Mesodermal cell (in vitro differentiated cells): ENCODE data around the gene PRAMEF1. TPM values are rescaled to one million over a fixed set of nuclear protein-coding genes. Genes with fewer than 3 reads are reported as not detected.
"Not testable (repeated sequence)": the region's sequence is repeated elsewhere in the genome, so short reads cannot be mapped to it uniquely, and the experiment has no call there.

Experiments used
- H3K27ac ChIP-seq: 2 replicates; pipeline ENCODE4 v1.7.0; 2013; ENCODE audit warnings: mild to moderate bottlenecking, low read depth, low read length, moderate library complexity; ENCODE audit not compliant: severe bottlenecking
- H3K36me3 ChIP-seq: 2 replicates; pipeline ENCODE4 v1.7.1; 2013; ENCODE audit warnings: mild to moderate bottlenecking, low read length, moderate library complexity; ENCODE audit not compliant: control insufficient read depth, insufficient read depth
- H3K4me1 ChIP-seq: one replicate; pipeline ENCODE4 v1.7.1; 2013; ENCODE audit warnings: mild to moderate bottlenecking, low read length; ENCODE audit not compliant: insufficient read depth, control insufficient read depth, poor library complexity, severe bottlenecking
- H3K4me3 ChIP-seq: 2 replicates; pipeline ENCODE4 v1.7.0; 2013; ENCODE audit warnings: low read length, control low read depth, mild to moderate bottlenecking; ENCODE audit not compliant: insufficient read depth, poor library complexity, severe bottlenecking; ENCODE audit errors: extremely low read depth
- H3K9me3 ChIP-seq: 2 replicates; pipeline ENCODE4 v1.7.1; 2013; ENCODE audit warnings: mild to moderate bottlenecking, low read length, moderate library complexity; ENCODE audit not compliant: control insufficient read depth
- WGBS, 2 experiments: methylation state at CpG; one replicate each; pipeline ENCODE4 v1.1.5; 2013; ENCODE audit warnings: missing lambda C conversion rate in 2 of 2; ENCODE audit not compliant: insufficient coverage in 2 of 2; 5-methylcytosine and 5-hydroxymethylcytosine counted together
- polyA plus RNA-seq, 2 experiments: library from polyadenylated mRNA; stranded (reverse); fragments of 50-300 nt; gene quantifications; one replicate each; pipeline ENCODE4 v1.2.3, GENCODE V29; 2013

PRAMEF1 gene
- polyA plus RNA-seq (2013, experiment 1 of 2), result not detected
- polyA plus RNA-seq (2013, experiment 2 of 2), result not detected

- not testable (repeated sequence) for H3K4me3 ChIP-seq, H3K9me3 ChIP-seq, H3K27ac ChIP-seq, H3K36me3 ChIP-seq, H3K4me1 ChIP-seq
- WGBS, 2 experiments, result no CpG with 5 or more reads among the region's 5 CpGs
Measured at GRCh38 chr1:12791097-12791496, at the start of gene PRAMEF1. PRAMEF1 (plus strand) TSS chr1:12791397; CDS start chr1:12793228, 1,831 bp downstream.

- Histone ChIP-seq H3K9me3 (no peaks in the 10 kb centered on the region), H3K36me3 (no peaks in the 10 kb centered on the region), H3K4me1 (no peaks in the 10 kb centered on the region), H3K27ac (no peak overlapping the region), H3K4me3 (no peak overlapping the region)
- 93% methylated on average over 2 of the region's 3 CpGs; no CpG with 5 or more reads in 1 of the 2 experiments for whole genome bisulfite sequencing, 2 experiments
Measured at GRCh38 chr1:12741946-12742345, 49.3 kb upstream of the PRAMEF1 start.

- Histone ChIP-seq H3K4me3 (no peak overlapping the region), H3K4me1 (no peaks in the 10 kb centered on the region), H3K27ac (no peak overlapping the region), H3K36me3 (no peaks in the 10 kb centered on the region), H3K9me3 (no peaks in the 10 kb centered on the region)
- 40 to 100% methylated on average over 1 of the region's 3 CpGs for WGBS, 2 experiments
Measured at GRCh38 chr1:12745126-12745991, 45.8 kb upstream of the PRAMEF1 start.

- no peak within 1 kb of the TSS for H3K27ac ChIP-seq
- WGBS, 2 experiments, result 81% methylated on average over 2 of the region's 2 CpGs; no CpG with 5 or more reads in 1 of the 2 experiments
Measured at GRCh38 chr1:12745992-12746323, 45.2 kb upstream of the PRAMEF1 start, which contains the start of gene CFAP107. CFAP107 (plus strand) TSS chr1:12746200; CDS start chr1:12746431, 231 bp downstream.

GRCh38 chr1:12748778-12749355 is 42.3 kb upstream of the PRAMEF1 start:
- no peak overlapping the region for H3K4me3 ChIP-seq
- no peak overlapping the region for H3K27ac ChIP-seq
- H3K36me3 ChIP-seq, result no peaks in the 10 kb centered on the region
- no peaks in the 10 kb centered on the region for H3K4me1 ChIP-seq
- no peaks in the 10 kb centered on the region for H3K9me3 ChIP-seq

More at GRCh38 chr1:12745992-12746323, 45.2 kb upstream of the PRAMEF1 start, which contains the start of gene CFAP107:
- H3K36me3 ChIP-seq, result no peaks in the 10 kb centered on the region
- H3K9me3 ChIP-seq, result no peaks in the 10 kb centered on the region
- no peaks in the 10 kb centered on the region for H3K4me1 ChIP-seq
- H3K4me3 ChIP-seq, result no peak within 1 kb of the TSS

GRCh38 chr1:12754738-12755137 is 36.5 kb upstream of the PRAMEF1 start:
- Histone ChIP-seq H3K9me3 (no peaks in the 10 kb centered on the region), H3K4me1 (no peaks in the 10 kb centered on the region), H3K36me3 (no peaks in the 10 kb centered on the region), H3K27ac (no peak overlapping the region), H3K4me3 (no peak overlapping the region)
- WGBS, 2 experiments, result 83 to 100% methylated on average over 2 of the region's 4 CpGs

GRCh38 chr1:12756273-12756672 is 34.9 kb upstream of the PRAMEF1 start:
- Histone ChIP-seq H3K9me3 (no peaks in the 10 kb centered on the region), H3K36me3 (no peaks in the 10 kb centered on the region), H3K4me3 (no peak overlapping the region), H3K4me1 (no peaks in the 10 kb centered on the region), H3K27ac (no peak overlapping the region)
- 83 to 84% methylated on average over 1 to 2 of the region's 2 CpGs for WGBS, 2 experiments

- Histone ChIP-seq H3K27ac (no peak overlapping the region), H3K4me3 (no peak overlapping the region), H3K36me3 (no peaks in the 10 kb centered on the region), H3K4me1 (no peaks in the 10 kb centered on the region), H3K9me3 (no peaks in the 10 kb centered on the region)
- 72 to 82% methylated on average over 3 to 5 of the region's 6 CpGs for WGBS, 2 experiments
Measured at GRCh38 chr1:12756768-12757413, 34.3 kb upstream of the PRAMEF1 start.

GRCh38 chr1:12757836-12758235 is 33.4 kb upstream of the PRAMEF1 start:
- Histone ChIP-seq H3K4me1 (no peaks in the 10 kb centered on the region), H3K4me3 (no peak overlapping the region), H3K36me3 (no peaks in the 10 kb centered on the region), H3K27ac (no peak overlapping the region), H3K9me3 (no peaks in the 10 kb centered on the region)
- 86 to 87% methylated on average over 6 of the region's 6 CpGs for WGBS, 2 experiments

- H3K4me3 ChIP-seq, result no peak overlapping the region
- H3K4me1 ChIP-seq, result no peaks in the 10 kb centered on the region
- H3K27ac ChIP-seq, result no peak overlapping the region
Measured at GRCh38 chr1:12760256-12760795, 30.9 kb upstream of the PRAMEF1 start.

More at GRCh38 chr1:12760256-12760795, 30.9 kb upstream of the PRAMEF1 start:
- H3K36me3 ChIP-seq, result no peaks in the 10 kb centered on the region
- WGBS, 2 experiments, result 70 to 71% methylated on average over 7 of the region's 7 CpGs
- no peaks in the 10 kb centered on the region for H3K9me3 ChIP-seq
